Measurements from ENCODE around the gene AMMECR1L. TPM values are rescaled to one million over a fixed set of nuclear protein-coding genes. Genes with fewer than 3 reads are reported as not detected.
A peak's percentile ranks its signal among the peaks of the same experiment; 100 is the strongest.

Gene AMMECR1L
- total and polyA plus RNA-seq, 12 donors, result 7.2 to 18.3 (median 12.5) TPM

GRCh38 chr2:127901339-127902056 lies 15.7 kb upstream of the AMMECR1L start:
- Histone ChIP-seq H3K9me3 (replicated peaks in 1 of 3) (no peaks in the 10 kb centered on the region), H3K4me1 (replicated peaks in 1 of 2) (peaks cover 0 to 10% of the 10 kb centered on the region in 2 donors), H3K4me3 (no peak overlapping the region), H3K27me3 (no peaks in the 10 kb centered on the region), H3K36me3 (replicated peaks in 1 of 2) (no peaks in the 10 kb centered on the region), H3K27ac (peak overlapping the region; percentile 7 to 86 (median 58))
- intact Hi-C loops (cut with DNase I), result no loop called here
- WGBS, 4 donors, result 52 to 60% (median 55%) methylated on average over 10 to 12 of the region's 12 CpGs
- DNase-seq, result peak; percentile 86 to 96 (median 94)
- TF ChIP-seq POLR2A (IDR thresholded peaks at IDR 0.05) (peak in 1 of 2 donors; percentile 15), CTCF (IDR thresholded peaks at IDR 0.05) (no peak)

GRCh38 chr2:127897531-127898211 lies 11.9 kb upstream of the AMMECR1L start:
- H3K27me3 ChIP-seq, result no peaks in the 10 kb centered on the region
- TF ChIP-seq CTCF (IDR thresholded peaks at IDR 0.05) (no peak), POLR2A (IDR thresholded peaks at IDR 0.05) (no peak)
- no peak for DNase-seq
- peaks cover 0 to 10% of the 10 kb centered on the region in 2 donors for H3K4me1 ChIP-seq (replicated peaks in 1 of 2)
- H3K4me3 ChIP-seq, result no peak overlapping the region
- WGBS, 4 donors, result 27 to 44% (median 38%) methylated on average over 1 of the region's 1 CpG
- intact Hi-C loops (cut with DNase I), result no loop called here
- H3K27ac ChIP-seq, result no peak overlapping the region
- no peaks in the 10 kb centered on the region for H3K36me3 ChIP-seq (replicated peaks in 1 of 2)
- no peaks in the 10 kb centered on the region for H3K9me3 ChIP-seq (replicated peaks in 1 of 3)

- DNase-seq, result no peak
- Histone ChIP-seq H3K27ac (no peak overlapping the region), H3K36me3 (replicated peaks in 1 of 2) (no peaks in the 10 kb centered on the region), H3K9me3 (replicated peaks in 1 of 3) (no peaks in the 10 kb centered on the region), H3K4me3 (no peak overlapping the region), H3K27me3 (no peaks in the 10 kb centered on the region), H3K4me1 (replicated peaks in 1 of 2) (no peaks in the 10 kb centered on the region)
- 72 to 91% (median 74%) methylated on average over 5 of the region's 5 CpGs for WGBS, 4 donors
- intact Hi-C loops (cut with DNase I), result no loop called here
- TF ChIP-seq CTCF (IDR thresholded peaks at IDR 0.05) (no peak), POLR2A (IDR thresholded peaks at IDR 0.05) (no peak)
These were observed 7.7 kb upstream of the AMMECR1L start for GRCh38 chr2:127893494-127893893.

GRCh38 chr2:127893033-127893432 lies 7.3 kb upstream of the AMMECR1L start:
- H3K4me3 ChIP-seq, result no peak overlapping the region
- 80 to 94% (median 92%) methylated on average over 10 to 14 of the region's 14 CpGs for WGBS, 4 donors
- no peaks in the 10 kb centered on the region for H3K36me3 ChIP-seq (replicated peaks in 1 of 2)
- H3K27me3 ChIP-seq, result no peaks in the 10 kb centered on the region
- intact Hi-C loops (cut with DNase I), result no loop called here
- no peak overlapping the region for H3K27ac ChIP-seq
- peak in 1 of 7 donors; percentile 30 for DNase-seq
- H3K9me3 ChIP-seq (replicated peaks in 1 of 3), result no peaks in the 10 kb centered on the region
- TF ChIP-seq CTCF (IDR thresholded peaks at IDR 0.05) (no peak), POLR2A (IDR thresholded peaks at IDR 0.05) (no peak)
- peaks cover 2 to 3% of the 10 kb centered on the region in 2 donors for H3K4me1 ChIP-seq (replicated peaks in 1 of 2)
